Fibroblast of mammary gland (primary cell): ENCODE results near the gene SMIM36.

Experiments used
- DNase-seq: peaks from one replicate; pipeline ENCODE4 v3.0.0-alpha.2; 2010; ENCODE audit warnings: low read depth
- H3K4me3 ChIP-seq: 2 replicates; pipeline ENCODE4 v1.5.1; 2011; ENCODE audit warnings: low read depth, mild to moderate bottlenecking, low read length, moderate library complexity; ENCODE audit not compliant: control insufficient read depth
- CTCF ChIP-seq: conservative IDR thresholded peaks from 2 replicates; pipeline ENCODE4 v1.5.1; 2011; ENCODE audit warnings: low read depth, low read length, inconsistent platforms; ENCODE audit not compliant: control insufficient read depth, insufficient read depth

The SMIM36 gene

GRCh38 chr17:55442953-55443683, 68.1 kb downstream of the SMIM36 start:
- H3K4me3 ChIP-seq = no peak overlapping the region
- DNase-seq = no peak
- no peak for TF ChIP-seq CTCF

DNA sequence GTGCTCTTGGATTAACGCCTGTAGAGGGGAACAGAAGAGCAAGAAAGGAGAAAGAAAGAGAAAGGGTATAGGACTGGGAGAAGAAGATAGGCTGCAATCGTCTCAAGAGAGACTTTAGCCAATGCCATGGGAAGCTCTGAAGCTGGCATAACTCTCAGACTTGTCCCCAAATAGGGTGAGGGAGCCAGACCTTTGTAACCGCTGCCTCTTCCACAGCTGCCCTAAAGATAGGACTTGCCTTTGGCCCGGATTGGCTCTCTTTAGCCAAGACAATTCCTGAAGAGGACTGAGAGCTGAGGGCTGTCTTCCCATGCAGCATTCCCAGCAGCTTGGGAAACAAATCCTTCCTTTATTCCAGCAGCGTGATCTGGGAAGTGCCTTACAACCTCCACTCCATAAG, 68.8 kb downstream of the SMIM36 start:
- no peak overlapping the region for H3K4me3 ChIP-seq
- DNase-seq = no peak
- no peak for TF ChIP-seq CTCF

DNA sequence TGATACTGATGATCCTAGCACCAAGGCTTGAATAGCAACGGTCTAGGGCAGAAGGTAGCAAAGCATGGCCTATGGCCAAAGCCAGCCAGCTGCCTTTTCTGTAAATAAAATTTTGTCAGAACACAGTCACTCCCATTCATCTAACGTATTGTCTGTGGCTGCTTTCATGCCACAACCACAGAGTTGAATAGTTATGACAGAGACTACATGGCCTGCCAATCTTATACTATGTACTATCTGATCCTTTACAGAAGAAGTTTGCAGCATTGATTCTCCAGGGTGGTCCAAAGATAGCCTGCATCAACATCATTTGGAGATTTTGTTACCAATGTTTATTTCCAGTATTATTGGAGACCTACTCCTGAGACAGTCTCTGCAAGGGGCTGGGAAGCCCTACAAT, 69.7 kb downstream of the SMIM36 start:
- H3K4me3 ChIP-seq = no peak overlapping the region
- no peak for TF ChIP-seq CTCF
- DNase-seq = no peak

- no peak for TF ChIP-seq CTCF
- no peak for DNase-seq
- no peak overlapping the region for H3K4me3 ChIP-seq
Observed at GRCh38 chr17:55440391-55440790, 70.9 kb downstream of the SMIM36 start.

DNA sequence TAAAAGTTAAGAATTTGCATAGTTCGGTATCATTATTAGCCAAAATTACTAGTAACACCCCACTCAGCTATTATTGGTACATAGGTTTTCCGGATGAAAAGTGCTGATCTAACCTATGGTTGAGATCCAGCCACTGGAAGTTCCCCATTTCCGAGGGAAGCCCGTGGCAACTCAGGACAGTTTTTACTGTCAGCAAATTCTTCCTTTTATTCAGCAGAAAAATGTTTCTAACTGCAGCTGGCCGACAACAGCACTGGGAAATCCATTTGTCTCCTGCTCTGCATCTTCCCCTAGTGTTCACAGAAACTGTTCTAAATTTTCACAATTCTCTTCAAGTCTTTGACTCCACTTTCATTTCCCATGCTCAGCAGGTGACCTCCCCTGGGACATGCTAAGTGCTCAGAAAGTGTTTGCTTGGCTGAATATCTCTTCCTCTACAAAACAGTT, 74.1 kb downstream of the SMIM36 start:
- no peak overlapping the region for H3K4me3 ChIP-seq
- no peak for TF ChIP-seq CTCF
- DNase-seq = no peak

GRCh38 chr17:55436224-55437158, 74.8 kb downstream of the SMIM36 start:
- no peak for TF ChIP-seq CTCF
- no peak overlapping the region for H3K4me3 ChIP-seq
- peak; percentile 41 for DNase-seq
